Stimulated activated CD8-positive, alpha-beta memory T cell treated with anti-CD3 and anti-CD28 coated beads, Interleukin-15, amount 100 ng/mL, for 24 hours (primary cell): Measurements from ENCODE around the gene SPAG16.
"Not testable (repeated sequence)": the region's sequence is repeated elsewhere in the genome, so short reads cannot be mapped to it uniquely, and the experiment has no call there.

Experiments
- DNase-seq: peaks from one replicate; pipeline ENCODE4 v3.0.0-alpha.2; 2020; ENCODE audit warnings: low read depth

The SPAG16 gene

GRCh38 chr2:213998976-213999375 lies 714.7 kb downstream of the SPAG16 start:
- not testable (repeated sequence) for DNase-seq

GRCh38 chr2:214004463-214004862 lies 720.2 kb downstream of the SPAG16 start:
- no peak for DNase-seq

GRCh38 chr2:214005337-214005736 lies 721.1 kb downstream of the SPAG16 start:
- DNase-seq: no peak

GRCh38 chr2:214006601-214007000 lies 722.3 kb downstream of the SPAG16 start:
- DNase-seq: no peak

DNA sequence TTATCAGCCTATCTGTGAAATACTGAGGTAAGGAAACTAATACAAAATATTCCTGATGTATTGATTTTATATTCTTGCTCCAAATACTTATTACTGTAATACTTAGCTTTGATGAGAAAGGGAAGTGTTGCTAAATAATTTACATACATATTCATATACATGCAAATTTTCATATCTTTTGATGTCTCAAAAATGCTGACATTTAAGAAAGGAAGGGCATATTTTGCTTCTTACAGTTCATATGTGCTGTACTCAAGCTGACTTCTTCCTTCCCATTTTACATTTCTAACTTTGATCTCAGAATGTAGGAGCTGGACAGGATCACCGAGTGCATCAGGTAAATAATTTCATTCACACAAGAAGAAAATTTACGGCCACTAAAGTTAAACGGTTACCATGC lies 727.4 kb downstream of the SPAG16 start:
- DNase-seq: no peak

GRCh38 chr2:214014551-214015220 lies 730.4 kb downstream of the SPAG16 start:
- no peak for DNase-seq

DNA sequence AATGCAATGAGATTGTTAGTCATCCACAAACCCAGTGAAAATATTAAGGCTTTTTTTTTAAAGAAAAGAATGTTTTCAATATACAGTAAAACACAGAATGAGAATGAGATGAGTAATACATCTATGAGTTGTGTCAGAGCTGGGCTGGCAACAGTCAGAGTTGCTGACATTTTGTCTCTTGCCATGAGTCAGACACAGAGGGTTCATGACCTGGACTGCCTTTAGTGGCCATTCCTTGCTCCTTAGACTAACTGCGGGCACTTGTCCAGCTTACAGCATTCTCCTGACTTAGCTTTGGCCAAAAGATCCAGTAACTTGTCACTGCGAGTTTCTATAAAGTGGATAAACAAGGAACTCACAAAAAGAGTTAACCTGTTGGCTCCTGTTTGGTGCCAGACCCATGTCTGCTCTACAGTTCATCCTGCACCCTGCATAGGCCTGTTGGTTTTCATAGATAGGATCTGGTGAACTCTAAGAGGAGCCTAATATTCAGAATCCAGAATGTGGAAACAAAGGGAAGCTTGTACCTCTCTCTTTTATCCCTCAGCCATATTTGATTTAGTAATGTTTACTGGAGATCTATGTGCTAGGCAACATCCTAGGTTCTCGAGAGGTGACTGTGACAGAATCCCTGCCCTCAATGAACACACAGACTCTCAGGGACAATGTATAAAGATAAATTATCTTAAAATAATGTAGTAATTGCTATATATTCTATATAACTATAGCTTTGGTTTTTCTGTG lies 735.1 kb downstream of the SPAG16 start:
- DNase-seq: no peak

DNA sequence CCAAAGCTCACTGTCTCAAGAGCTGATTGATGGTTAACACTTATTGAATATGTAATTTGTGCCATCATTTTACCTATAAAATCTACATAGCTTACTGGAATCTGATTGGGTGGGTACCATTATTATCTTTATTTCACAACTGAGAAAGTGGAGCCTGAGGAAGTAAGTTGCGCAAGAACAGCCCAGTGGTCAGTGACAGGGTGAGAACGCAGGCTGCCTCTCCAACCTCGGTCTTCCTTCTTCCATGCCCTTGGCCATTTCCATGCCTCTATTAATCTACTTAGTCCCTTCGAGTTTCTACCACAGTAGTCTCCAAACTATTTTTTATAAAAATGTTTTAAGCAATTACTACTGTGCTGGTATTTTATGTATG lies 735.7 kb downstream of the SPAG16 start:
- no peak for DNase-seq

GRCh38 chr2:214029190-214029589 lies 744.9 kb downstream of the SPAG16 start:
- DNase-seq: no peak

GRCh38 chr2:214031566-214031965 lies 747.3 kb downstream of the SPAG16 start:
- no peak for DNase-seq

GRCh38 chr2:214034417-214034816 lies 750.2 kb downstream of the SPAG16 start:
- DNase-seq: no peak

DNA sequence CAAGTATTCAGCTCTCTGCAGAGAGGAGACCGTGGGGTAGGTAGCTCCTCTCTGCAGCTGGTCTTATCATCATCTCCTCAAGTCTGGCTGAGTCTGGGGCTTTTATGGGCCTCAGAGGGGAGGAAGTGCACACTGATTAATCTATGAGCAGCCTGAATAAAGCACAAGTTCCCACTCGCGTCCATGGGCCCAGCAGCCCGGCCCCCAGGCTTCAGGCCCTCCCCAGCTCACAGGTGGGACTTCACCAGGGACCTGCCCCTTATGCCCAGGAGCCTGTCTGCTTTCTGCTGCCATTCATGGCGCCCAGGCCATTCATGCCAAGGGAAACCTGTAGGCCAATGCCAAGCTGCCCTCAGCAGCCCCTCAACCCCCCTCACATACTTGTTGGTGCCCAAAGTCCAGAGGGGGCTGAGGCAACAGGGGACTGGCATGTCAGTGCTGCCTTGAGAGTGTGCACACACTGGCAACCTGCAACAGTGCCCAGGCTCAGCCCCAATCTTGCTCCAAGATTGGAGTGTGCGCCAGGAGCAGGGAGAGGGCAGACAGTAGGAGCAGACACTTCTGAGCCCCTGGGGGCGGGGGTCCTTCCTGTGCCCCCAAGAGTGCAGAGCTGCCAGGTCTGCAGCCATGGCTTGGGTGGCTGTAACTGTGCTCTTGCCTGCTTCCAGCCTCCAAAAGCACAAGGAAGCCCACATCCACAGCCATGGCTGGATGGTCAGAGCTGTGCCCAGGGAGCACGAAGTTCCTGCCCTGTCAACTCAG lies 751.0 kb downstream of the SPAG16 start:
- no peak for DNase-seq

DNA sequence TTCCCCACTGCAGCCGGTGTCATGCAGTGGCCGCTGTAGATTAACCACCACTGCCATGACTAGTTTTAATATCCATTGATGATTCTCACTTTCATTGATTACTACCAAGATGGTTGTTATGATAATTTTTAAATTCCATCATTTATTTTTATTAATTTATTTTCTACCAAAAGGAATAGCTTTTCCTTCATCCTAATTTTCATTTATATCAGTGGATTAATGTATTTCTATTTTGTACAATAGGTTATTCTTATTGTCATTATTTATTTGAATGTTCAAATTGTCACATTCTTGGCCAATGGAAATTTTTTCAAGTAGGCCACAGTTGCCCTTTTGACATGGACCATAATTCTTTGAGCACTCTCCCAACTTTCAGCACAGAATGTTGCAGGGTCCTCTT lies 751.7 kb downstream of the SPAG16 start:
- DNase-seq: no peak

DNA sequence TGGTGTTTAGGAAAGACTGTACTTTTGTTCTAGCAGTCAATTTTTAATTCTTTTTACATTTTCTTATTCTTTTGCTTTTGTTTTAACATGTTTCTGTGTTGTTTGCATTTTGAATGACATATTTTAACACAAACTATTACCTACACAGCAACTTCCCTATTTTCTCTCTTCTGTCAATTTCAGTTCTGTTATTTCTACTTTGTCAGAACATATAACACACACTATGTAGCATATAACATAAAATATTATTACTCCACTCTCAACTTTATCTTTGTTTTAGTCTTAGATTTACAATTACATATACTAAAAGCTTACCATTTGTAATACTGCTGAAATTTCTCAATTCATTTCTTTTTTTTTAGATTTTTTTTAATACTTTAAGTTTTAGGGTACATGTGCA lies 753.9 kb downstream of the SPAG16 start:
- DNase-seq: no peak

GRCh38 chr2:214050731-214051130 lies 766.5 kb downstream of the SPAG16 start:
- DNase-seq: no peak

GRCh38 chr2:214051585-214051984 lies 767.3 kb downstream of the SPAG16 start:
- DNase-seq: no peak

DNA sequence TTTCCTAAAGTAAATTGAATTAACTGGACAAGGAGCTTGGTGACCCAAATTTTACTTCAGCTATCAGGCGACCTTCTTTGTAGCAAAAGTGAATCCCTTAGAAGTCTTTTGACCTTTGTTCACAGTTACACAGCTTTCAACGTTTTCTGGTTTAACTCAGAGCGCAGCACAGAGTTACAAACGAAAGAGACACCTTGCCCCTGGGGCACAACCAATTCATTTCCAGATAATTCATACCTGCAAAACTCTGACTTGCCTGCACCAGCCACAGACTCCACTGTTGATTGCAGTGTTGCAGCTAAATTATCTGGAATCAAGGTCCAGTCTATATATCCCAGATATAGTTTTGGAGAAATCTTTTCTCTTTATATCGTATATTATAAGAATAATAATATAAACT lies 768.0 kb downstream of the SPAG16 start:
- DNase-seq: no peak

- DNase-seq: no peak
Measured at GRCh38 chr2:214057986-214058385, 773.7 kb downstream of the SPAG16 start.

GRCh38 chr2:214062279-214062678 lies 778.0 kb downstream of the SPAG16 start:
- DNase-seq: not testable (repeated sequence)

DNA sequence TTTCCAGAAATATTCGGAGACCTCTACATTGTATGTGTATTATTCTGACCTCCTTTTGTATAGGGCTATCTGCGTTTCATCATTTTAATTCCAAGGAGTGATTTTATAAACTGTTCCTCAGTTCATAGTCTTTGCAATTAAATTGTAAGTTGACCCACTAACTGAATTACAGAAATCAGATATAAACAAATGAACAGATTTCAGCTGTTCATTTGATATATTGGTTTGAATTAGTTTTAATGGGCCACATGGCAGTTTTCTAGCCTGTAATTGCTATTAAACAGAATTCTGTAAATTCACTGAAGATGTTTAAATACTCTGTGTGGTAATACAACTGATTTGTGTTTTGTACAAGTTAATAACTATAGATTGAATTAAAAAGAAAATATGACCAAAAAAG lies 780.2 kb downstream of the SPAG16 start:
- DNase-seq: no peak

GRCh38 chr2:214066862-214067261 lies 782.6 kb downstream of the SPAG16 start:
- DNase-seq: no peak

DNA sequence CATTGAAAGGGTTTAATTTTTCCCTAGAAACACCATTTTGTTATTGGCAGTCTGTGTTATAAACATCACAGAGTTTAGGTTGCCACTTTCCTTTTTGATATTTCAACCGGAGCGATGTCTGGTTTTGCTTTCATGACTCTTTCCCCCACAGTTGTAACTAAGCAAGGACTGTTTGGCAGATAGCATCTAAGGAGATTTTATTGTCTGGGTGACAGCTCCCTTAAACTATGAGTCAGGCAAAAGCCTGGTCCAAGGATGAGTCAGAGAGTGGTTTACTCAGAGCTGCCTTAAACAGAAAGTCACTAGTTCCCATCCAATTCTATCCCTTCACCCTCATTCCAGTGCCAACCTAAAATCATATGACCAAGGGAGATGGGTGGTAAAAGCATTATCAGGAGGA lies 785.0 kb downstream of the SPAG16 start:
- no peak for DNase-seq

DNA sequence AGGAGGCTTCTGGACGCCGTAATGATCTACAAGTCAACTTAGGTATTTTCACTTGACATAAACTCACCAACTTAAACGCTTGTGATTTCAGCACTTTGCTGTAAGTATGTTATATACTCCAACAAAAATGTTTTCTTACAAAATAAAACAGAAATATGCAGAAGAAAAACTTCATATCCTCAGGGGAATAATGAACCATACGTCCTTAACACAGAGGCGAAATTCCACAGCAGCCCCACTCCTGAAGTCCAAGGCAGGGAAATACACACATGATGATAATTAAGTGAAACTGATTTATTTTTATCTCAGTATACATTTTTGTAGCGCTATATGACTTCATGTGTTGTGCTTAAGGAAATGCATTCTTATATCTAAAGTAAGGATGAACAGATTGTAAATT lies 791.2 kb downstream of the SPAG16 start:
- DNase-seq: no peak
